GM21717 (cell line): ENCODE measurements around the gene BUB1B.

Experiments
- ATAC-seq: cut with Tn5 transposase; IDR thresholded peaks from one replicate; pipeline ENCODE4 v1.9.1; 2021; ENCODE audit warnings: mild to moderate bottlenecking, moderate library complexity; ENCODE audit not compliant: unreplicated experiment

Gene BUB1B

GRCh38 chr15:40182358-40183029 lies 21.6 kb downstream of the BUB1B start:
- no peak for ATAC-seq

GRCh38 chr15:40183636-40184463 lies 23.0 kb downstream of the BUB1B start:
- no peak for ATAC-seq

GRCh38 chr15:40190591-40190990 lies 29.7 kb downstream of the BUB1B start:
- no peak for ATAC-seq

GRCh38 chr15:40192942-40193341 lies 32.1 kb downstream of the BUB1B start:
- no peak for ATAC-seq

GRCh38 chr15:40197434-40197833 lies 36.6 kb downstream of the BUB1B start:
- ATAC-seq: no peak

GRCh38 chr15:40198355-40199085 lies 37.7 kb downstream of the BUB1B start:
- ATAC-seq: no peak

GRCh38 chr15:40204100-40204499 lies 43.2 kb downstream of the BUB1B start:
- no peak for ATAC-seq

GRCh38 chr15:40217166-40217824 lies 56.4 kb downstream of the BUB1B start:
- ATAC-seq: no peak

GRCh38 chr15:40219801-40220200 lies 58.9 kb downstream of the BUB1B start:
- no peak for ATAC-seq

- no peak for ATAC-seq
Observed at GRCh38 chr15:40222131-40222530, 61.3 kb downstream of the BUB1B start.

GRCh38 chr15:40226736-40227135 lies 65.9 kb downstream of the BUB1B start:
- no peak for ATAC-seq

- ATAC-seq: no peak
Observed at GRCh38 chr15:40229316-40229715, 68.4 kb downstream of the BUB1B start.

- no peak for ATAC-seq
Observed at GRCh38 chr15:40229956-40230355, 69.1 kb downstream of the BUB1B start.

GRCh38 chr15:40232625-40233070 lies 71.8 kb downstream of the BUB1B start:
- no peak for ATAC-seq

GRCh38 chr15:40233727-40234577 lies 73.1 kb downstream of the BUB1B start:
- ATAC-seq: no peak

- ATAC-seq: no peak
Observed at GRCh38 chr15:40234783-40235182, 73.9 kb downstream of the BUB1B start.

- ATAC-seq: no peak
Observed at GRCh38 chr15:40235201-40235885, 74.5 kb downstream of the BUB1B start.

GRCh38 chr15:40238532-40239403 lies 77.9 kb downstream of the BUB1B start, which contains the start of gene PAK6:
TSS of gene PAK6 (plus strand) at chr15:40239063. CDS start at chr15:40264786, 25,723 bp downstream.
- no peak for ATAC-seq

GRCh38 chr15:40239404-40239692 lies 78.5 kb downstream of the BUB1B start:
- no peak for ATAC-seq
